Neural cell (in vitro differentiated cells): ENCODE data around the gene DGKZ.

ENCODE experiments used
- EZH2 ChIP-seq: fragments of 200-600, 300-800 bp; shearing (Covaris generic), sonication (generic); IDR thresholded peaks from 2 replicates; pipeline ENCODE4 v1.6.1; 2014; ENCODE audit warnings: antibody characterized with exemption, low read length, borderline replicate concordance, mild to moderate bottlenecking; ENCODE audit not compliant: insufficient read depth, poor library complexity, severe bottlenecking
- MXI1 ChIP-seq: fragments of 450-650 bp; conservative IDR thresholded peaks from 2 replicates; pipeline ENCODE4 v1.6.1; 2014; ENCODE audit warnings: antibody characterized with exemption, mild to moderate bottlenecking; ENCODE audit not compliant: poor library complexity, severe bottlenecking
- POLR2AphosphoS5 ChIP-seq: IDR thresholded peaks from 2 replicates; pipeline ENCODE4 v1.6.1; 2012
- RAD21 ChIP-seq: fragments of 450-650 bp; conservative IDR thresholded peaks from 2 replicates; pipeline ENCODE4 v1.6.1; 2014; ENCODE audit warnings: antibody characterized with exemption, mild to moderate bottlenecking, moderate library complexity
- SMC3 ChIP-seq: fragments of 450-650 bp; conservative IDR thresholded peaks from 2 replicates; pipeline ENCODE4 v1.6.1; 2014; ENCODE audit warnings: antibody characterized with exemption, mild to moderate bottlenecking, moderate library complexity; ENCODE audit not compliant: poor library complexity
- TF ChIP-seq, protein P1 (sequence below): fragments of 450-650 bp; IDR thresholded peaks from 2 replicates; pipeline ENCODE4 v1.5.1; 2014; ENCODE audit warnings: antibody characterized with exemption, mild to moderate bottlenecking, moderate library complexity; ENCODE audit not compliant: poor library complexity, severe bottlenecking

DNA sequence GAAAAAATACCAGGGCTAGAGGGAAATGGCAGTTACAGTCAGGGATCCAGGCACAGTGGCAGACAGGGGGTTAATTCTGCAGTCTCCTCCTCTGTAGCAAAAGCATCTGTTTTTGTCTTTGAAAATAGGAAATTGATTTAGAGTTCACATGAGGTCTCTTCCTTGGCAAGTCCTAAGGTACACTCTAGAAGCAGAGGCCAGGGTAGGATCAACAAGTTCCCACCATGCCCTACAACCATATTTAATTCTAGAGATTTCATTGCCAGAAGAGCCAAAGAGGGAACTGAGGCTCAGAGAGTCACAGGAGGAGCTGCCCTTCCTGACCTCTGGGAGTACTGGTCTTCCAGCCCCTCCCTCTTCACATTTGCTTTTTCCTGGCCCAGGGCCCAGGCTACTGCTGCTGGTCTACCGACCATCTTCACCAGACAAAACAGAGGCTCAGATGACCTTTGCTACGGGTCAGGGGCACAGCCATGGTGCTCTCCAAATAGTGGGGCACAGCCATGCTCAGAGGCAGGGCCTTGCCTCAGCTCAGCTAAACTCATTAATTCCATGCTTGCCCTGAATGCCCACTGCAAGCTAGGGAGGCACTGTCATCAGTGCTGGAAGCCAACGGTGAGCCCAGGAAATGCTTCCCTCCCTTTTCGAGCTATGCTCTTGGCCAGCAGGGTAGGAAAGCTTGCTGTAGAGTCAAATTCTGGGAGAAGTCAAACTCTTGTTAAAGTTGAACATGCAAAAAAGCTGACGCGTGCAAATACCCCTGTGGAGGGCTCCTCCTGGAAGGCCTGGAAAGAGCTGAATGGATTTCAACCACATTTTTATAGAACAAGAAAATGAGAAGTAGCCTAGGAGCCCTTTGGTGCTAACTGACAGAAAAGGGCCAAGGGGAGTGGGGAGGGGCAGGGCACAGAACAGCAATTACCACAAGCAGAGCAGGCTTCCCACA, 56.0 kb downstream of the DGKZ start:
- TF ChIP-seq, protein P1, sequence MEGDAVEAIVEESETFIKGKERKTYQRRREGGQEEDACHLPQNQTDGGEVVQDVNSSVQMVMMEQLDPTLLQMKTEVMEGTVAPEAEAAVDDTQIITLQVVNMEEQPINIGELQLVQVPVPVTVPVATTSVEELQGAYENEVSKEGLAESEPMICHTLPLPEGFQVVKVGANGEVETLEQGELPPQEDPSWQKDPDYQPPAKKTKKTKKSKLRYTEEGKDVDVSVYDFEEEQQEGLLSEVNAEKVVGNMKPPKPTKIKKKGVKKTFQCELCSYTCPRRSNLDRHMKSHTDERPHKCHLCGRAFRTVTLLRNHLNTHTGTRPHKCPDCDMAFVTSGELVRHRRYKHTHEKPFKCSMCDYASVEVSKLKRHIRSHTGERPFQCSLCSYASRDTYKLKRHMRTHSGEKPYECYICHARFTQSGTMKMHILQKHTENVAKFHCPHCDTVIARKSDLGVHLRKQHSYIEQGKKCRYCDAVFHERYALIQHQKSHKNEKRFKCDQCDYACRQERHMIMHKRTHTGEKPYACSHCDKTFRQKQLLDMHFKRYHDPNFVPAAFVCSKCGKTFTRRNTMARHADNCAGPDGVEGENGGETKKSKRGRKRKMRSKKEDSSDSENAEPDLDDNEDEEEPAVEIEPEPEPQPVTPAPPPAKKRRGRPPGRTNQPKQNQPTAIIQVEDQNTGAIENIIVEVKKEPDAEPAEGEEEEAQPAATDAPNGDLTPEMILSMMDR: no peak
- TF ChIP-seq RAD21 (no peak), SMC3 (no peak), MXI1 (no peak), EZH2 (no peak), POLR2AphosphoS5 (no peak)
